K562 (cell line): ENCODE measurements around the gene ECSCR. TPM values are rescaled to one million over a fixed set of nuclear protein-coding genes. Genes with fewer than 3 reads are reported as not detected.

ENCODE experiments used
- ATAC-seq: fragments of 200-7000 bp; cut with Tn5 transposase; 3 replicates; pipeline ENCODE4 v1.9.1; 2020; ENCODE audit warnings: moderate library complexity
- BruUV-seq: library from RNA; stranded (reverse); fragments of 400-500 nt; replicated peaks from 2 replicates; lab custom pipeline; 2021; lab: Mats Ljungman, UMichigan
- CTCF ChIA-PET: fragments of 300-600 bp; formaldehyde crosslinking; extraction: SDS; loops from one replicate; lab custom pipeline; 2021; ENCODE audit warnings: low intra/inter-chr PET ratio; lab: Yijun Ruan, JAX
- POLR2A ChIA-PET: fragments of 300-600, 350-650 bp; sonication (Branson Sonifier 250); formaldehyde crosslinking; extraction: SDS; loops from one replicate; lab custom pipeline; 2021; ENCODE audit warnings: antibody characterized with exemption, inconsistent platforms; lab: Yijun Ruan, JAX
- DNase-seq, 4 experiments: peaks; one replicate each; pipeline versions ENCODE4 v3.0.0 to v3.0.0-alpha.2; 2011 to 2018; ENCODE audit warnings: low spot score in 3 of 4, mixed read lengths in 3 of 4; ENCODE audit errors: extremely low read depth in 1 of 4
- FAIRE-seq: peaks from 2 replicates; lab custom pipeline; 2011; peaks lifted over from hg19 to GRCh38; lab: Jason Lieb, UNC
- H2AFZ ChIP-seq: 2 replicates; pipeline ENCODE4 v1.6.0; 2011; ENCODE audit warnings: low read depth, low read length, control low read depth, inconsistent platforms
- H3K27ac ChIP-seq: fragments of 200-600 bp; 3 replicates; pipeline ENCODE4 v1.8.0; 2011; ENCODE audit warnings: low read depth, mild to moderate bottlenecking, control low read depth, inconsistent platforms, low read length, moderate library complexity, mixed read lengths; ENCODE audit errors: extremely low read depth
- H3K27me3 ChIP-seq, 2 experiments: fragments of 300-600 bp in 1 of 2; 2 replicates in 1 of 2; 3 replicates in 1 of 2; pipeline versions ENCODE4 v1.6.0 to v1.8.0; 2011; ENCODE audit warnings: inconsistent platforms in 2 of 2, low read length in 2 of 2, mild to moderate bottlenecking in 1 of 2, mixed read lengths in 1 of 2, moderate library complexity in 1 of 2; ENCODE audit not compliant: control insufficient read depth in 2 of 2, insufficient read depth in 2 of 2
- H3K36me3 ChIP-seq: fragments of 300-600 bp; 3 replicates; pipeline ENCODE4 v1.8.0; 2011; ENCODE audit warnings: mild to moderate bottlenecking, low read length, inconsistent platforms; ENCODE audit not compliant: control insufficient read depth, insufficient read depth
- H3K4me1 ChIP-seq, 2 experiments: fragments of 200-600 bp in 1 of 2; replicated peaks in 1 of 2; 2 replicates in 1 of 2; 3 replicates in 1 of 2; pipeline versions ENCODE4 v1.5.1 to v1.8.0; 2011; ENCODE audit warnings: inconsistent platforms in 2 of 2, low read length in 2 of 2, mild to moderate bottlenecking in 1 of 2, mixed read lengths in 1 of 2, moderate library complexity in 1 of 2; ENCODE audit not compliant: control insufficient read depth in 2 of 2, insufficient read depth in 2 of 2
- H3K4me2 ChIP-seq: 2 replicates; pipeline ENCODE4 v1.6.1; 2011; ENCODE audit warnings: low read length, control low read depth, inconsistent platforms, mixed read lengths; ENCODE audit not compliant: insufficient read depth
- H3K4me3 ChIP-seq: fragments of 200-600 bp; sonication (generic), shearing (Covaris generic); 2 replicates; pipeline ENCODE4 v1.5.1; 2016; ENCODE audit warnings: control low read depth, inconsistent platforms
- H3K79me2 ChIP-seq: fragments of 200-600 bp; 3 replicates; pipeline ENCODE4 v1.8.0; 2011; ENCODE audit warnings: low read length, inconsistent platforms; ENCODE audit not compliant: control insufficient read depth, insufficient read depth
- H3K9ac ChIP-seq, 2 experiments: 2 replicates each; pipeline versions ENCODE4 v1.6.0 to v1.6.1; 2011; ENCODE audit warnings: low read depth in 2 of 2, low read length in 2 of 2, control low read depth in 1 of 2, inconsistent platforms in 1 of 2, mild to moderate bottlenecking in 1 of 2, mixed read lengths in 1 of 2; ENCODE audit not compliant: insufficient read depth in 1 of 2
- H3K9me1 ChIP-seq: one replicate; pipeline ENCODE4 v1.6.0; 2011; ENCODE audit warnings: inconsistent platforms, mild to moderate bottlenecking, low read length, moderate library complexity; ENCODE audit not compliant: control insufficient read depth, insufficient read depth
- H3K9me3 ChIP-seq: replicated peaks from 2 replicates; pipeline ENCODE4 v1.5.1; 2011; ENCODE audit warnings: low read depth, low read length, inconsistent platforms; ENCODE audit not compliant: control insufficient read depth, insufficient read depth
- H4K20me1 ChIP-seq: replicated peaks from 2 replicates; pipeline ENCODE4 v1.6.1; 2011; ENCODE audit warnings: low read length, inconsistent platforms, mixed read lengths; ENCODE audit not compliant: control insufficient read depth, insufficient read depth
- CBFA2T2 ChIP-seq: fragments of 450-650 bp; conservative IDR thresholded peaks from 2 replicates; pipeline ENCODE4 v1.6.1; 2017; ENCODE audit warnings: mild to moderate bottlenecking
- CBFA2T3 ChIP-seq: fragments of 450-650 bp; IDR thresholded peaks from 2 replicates; pipeline ENCODE4 v1.6.1; 2017
- CTBP1 ChIP-seq: fragments of 450-650 bp; IDR thresholded peaks from 2 replicates; pipeline ENCODE4 v1.6.1; 2016; ENCODE audit warnings: borderline replicate concordance
- ESRRA ChIP-seq: fragments of 450-650 bp; IDR thresholded peaks from 2 replicates; pipeline ENCODE4 v1.6.1; 2014; ENCODE audit warnings: low read depth, mild to moderate bottlenecking, moderate library complexity, borderline replicate concordance
- ESRRB ChIP-seq: fragments of 250-450 bp; sonication (Bioruptor Pico); IDR thresholded peaks from 2 replicates; pipeline ENCODE4 v1.5.0; 2020; ENCODE audit warnings: mild to moderate bottlenecking, moderate library complexity, borderline replicate concordance
- FOXA3 ChIP-seq, 2 experiments: fragments of 450-650 bp in 1 of 2; sonication (generic) in 1 of 2; formaldehyde crosslinking; IDR thresholded peaks in 1 of 2; conservative IDR thresholded peaks in 1 of 2; 2 replicates each; pipeline versions ENCODE4 v1.4.0 to v1.8.0; 2020 to 2022; ENCODE audit warnings: mild to moderate bottlenecking in 2 of 2, missing genetic modification reagents in 1 of 2
- MAX ChIP-seq: sonication (generic); formaldehyde crosslinking; IDR thresholded peaks from 2 replicates; pipeline ENCODE4 v1.9.0; 2022; ENCODE audit warnings: mild to moderate bottlenecking, missing genetic modification reagents
- RCOR1 ChIP-seq, 2 experiments: IDR thresholded peaks; 2 replicates each; pipeline ENCODE4 v1.6.1; 2012; ENCODE audit warnings: low read depth in 2 of 2, low read length in 2 of 2, borderline replicate concordance in 1 of 2, improper control_type of control experiment in 1 of 2
- RFX7 ChIP-seq: fragments of 250-450 bp; sonication (Bioruptor Pico); IDR thresholded peaks from 2 replicates; pipeline ENCODE4 v1.5.1; 2021; ENCODE audit warnings: mild to moderate bottlenecking
- RUNX1 ChIP-seq: sonication (generic); IDR thresholded peaks from 2 replicates; pipeline ENCODE4 v1.6.1; 2016; ENCODE audit warnings: antibody characterized with exemption, low read depth
- SIN3A ChIP-seq, 2 experiments: fragments of 150-350 bp in 1 of 2; IDR thresholded peaks; 2 replicates each; pipeline ENCODE4 v1.6.1; 2011 to 2016; ENCODE audit warnings: borderline replicate concordance in 2 of 2, low read depth in 2 of 2, low read length in 2 of 2, mild to moderate bottlenecking in 2 of 2, moderate library complexity in 2 of 2; ENCODE audit not compliant: control insufficient read depth in 1 of 2
- SIX5 ChIP-seq, 2 experiments: IDR thresholded peaks; 2 replicates each; pipeline ENCODE4 v1.6.1; 2011; ENCODE audit warnings: low read length in 2 of 2, borderline replicate concordance in 1 of 2, low read depth in 1 of 2, mild to moderate bottlenecking in 1 of 2, moderate library complexity in 1 of 2; ENCODE audit not compliant: insufficient read depth in 1 of 2
- VEZF1 ChIP-seq: fragments of 200-800 bp; sonication (Bioruptor generic); IDR thresholded peaks from 2 replicates; pipeline ENCODE4 v1.6.1; 2017; ENCODE audit warnings: missing genetic modification characterization, missing compliant biosample characterization
- ZBTB7A ChIP-seq: IDR thresholded peaks from 2 replicates; pipeline ENCODE4 v1.6.1; 2011; ENCODE audit warnings: low read depth, mild to moderate bottlenecking, low read length, moderate library complexity, borderline replicate concordance; ENCODE audit not compliant: control insufficient read depth
- ZNF277 ChIP-seq: fragments of 250-450 bp; sonication (Bioruptor Pico); IDR thresholded peaks from 2 replicates; pipeline ENCODE4 v1.8.0; 2022; ENCODE audit warnings: inconsistent platforms, mild to moderate bottlenecking, moderate library complexity, borderline replicate concordance
- ZNF512 ChIP-seq: IDR thresholded peaks from 2 replicates; pipeline ENCODE4 v1.6.1; 2016; ENCODE audit warnings: missing genetic modification characterization, missing compliant biosample characterization
- ZNF79 ChIP-seq: fragments of 250-450 bp; sonication (Bioruptor Pico); IDR thresholded peaks from 2 replicates; pipeline ENCODE4 v1.4.0; 2020; ENCODE audit warnings: low read depth, mild to moderate bottlenecking, moderate library complexity
- WGBS: fragments of 100-300 bp; shearing (Covaris generic); methylation state at CpG from one replicate; pipeline ENCODE4 v1.1.6; 2016; ENCODE audit warnings: low coverage, mixed read lengths; ENCODE audit not compliant: insufficient coverage; ENCODE audit errors: missing lambda C conversion rate; 5-methylcytosine and 5-hydroxymethylcytosine counted together
- in situ Hi-C: fragments of 300-500 bp; cut with MboI; formaldehyde crosslinking; loops from 4 replicates; pipeline ENCODE4 v1.15.0; 2018; ENCODE audit warnings: inconsistent platforms, mixed read lengths
- intact Hi-C: fragments of 100-400 bp; cut with micrococcal nuclease; formaldehyde crosslinking; loops from 2 replicates; pipeline ENCODE4 v1.14.2; 2022
- polyA plus RNA-seq, 8 experiments: library from polyadenylated mRNA; depleted of rRNA in 4 of 8; stranded (reverse) in 5 of 8; unstranded in 3 of 8; fragments of >200 nt; fragmentation: Nextera tagmentation in 2 of 8; fragmentation: Illumina TruSeq in 1 of 8; extraction: Ambion mirVana in 2 of 8; extraction: Trizol in 1 of 8; gene quantifications; 2 replicates each; pipeline versions ENCODE4 v1.2.1 to v1.2.3, GENCODE V29; 2011 to 2014; ENCODE audit warnings: inconsistent platforms in 1 of 8, missing spikeins in 1 of 8
- total RNA-seq, 7 experiments: library from RNA; depleted of rRNA in 6 of 7; stranded (reverse); fragments of >200 nt in 6 of 7; fragmentation: Illumina TruSeq in 2 of 7; extraction: Trizol in 2 of 7; gene quantifications; 2 replicates each; pipeline versions ENCODE4 v1.2.1 to v1.2.3, GENCODE V29; 2011 to 2021; ENCODE audit warnings: low replicate concordance in 1 of 7

The ECSCR gene
- total and polyA plus RNA-seq, 9 of the 15 experiments (the other 6 are each of a cell fraction or from before 2014, with no cell fraction given) = 0.10 to 0.25 (median 0.13) TPM; not detected in 6

- no peaks in the 10 kb centered on the region for H3K9me1 ChIP-seq
- H3K36me3 ChIP-seq = peaks cover 35% of the 10 kb centered on the region; the same call in 2 of the 3 replicates
- H4K20me1 ChIP-seq = no peaks in the 10 kb centered on the region
- peak overlapping the region; percentile 98 for H3K27ac ChIP-seq
- intact Hi-C loops = no loop called here
- in situ Hi-C loops = no loop called here
- peak overlapping the region; percentile 58 for H3K4me3 ChIP-seq
- ATAC-seq (peak; percentile 48), FAIRE-seq (no peak), DNase-seq (peak; percentile 34 to 71 (median 52))
- ChIA-PET POLR2A (interaction anchor here (0.6 to 2.4 kb wide), 7 partner anchors 10 to 731 kb away, joined by 3 to 23 read pairs (median 4); partner anchors contain the start of gene SMIM33), CTCF (no interaction called here)
- peaks cover 54 to 62% of the 10 kb centered on the region in 2 experiments for H3K4me1 ChIP-seq
- WGBS = 7% methylated on average over 12 of the region's 12 CpGs
- H3K27me3 ChIP-seq = no peaks in the 10 kb centered on the region
- no peaks in the 10 kb centered on the region for H3K9me3 ChIP-seq
- H3K4me2 ChIP-seq = peak overlapping the region; percentile 91
- no TSS peak for BruUV-seq
- peak overlapping the region; percentile 99 for H2AFZ ChIP-seq
- peak overlapping the region; percentile 80 to 91 for H3K9ac ChIP-seq
- H3K79me2 ChIP-seq = peaks cover 43% of the 10 kb centered on the region
- TF ChIP-seq RUNX1 (no peak), ZNF79 (CRISPR knock-in tag) (no peak), MAX (CRISPR knock-in tag) (0 out of 2 replicates have a peak, but pooled peaks have one; percentile 12), VEZF1 (peak; percentile 62; the same call in 1 of the 2 replicates), SIX5 (IDR thresholded peaks at IDR 0.05; ENCODE audit: borderline replicate concordance in 1 of 2, insufficient read depth in 1 of 2, low read depth in 1 of 2, low read length in 2 of 2) (no peak), CBFA2T2 (no peak), FOXA3 (CRISPR knock-in tag; conservative IDR thresholded peaks at IDR 0.05 in 1 of 2, IDR thresholded peaks at IDR 0.05 in 1 of 2) (0 out of 4 replicates have a peak, but pooled peaks of 1 of the 2 experiments have one; percentile 50), SIN3A (IDR thresholded peaks at IDR 0.05; ENCODE audit: borderline replicate concordance in 2 of 2, control insufficient read depth in 1 of 2, low read depth in 2 of 2, low read length in 2 of 2) (no peak), ESRRA (no peak), ZNF277 (CRISPR knock-in tag) (no peak), RFX7 (no peak), CTBP1 (peak; percentile 72; the same call in 1 of the 2 replicates), CBFA2T3 (no peak), ZBTB7A (no peak), ZNF512 (tag) (no peak), RCOR1 (IDR thresholded peaks at IDR 0.05; ENCODE audit: borderline replicate concordance in 1 of 2, low read depth in 2 of 2, low read length in 2 of 2) (0 out of 4 replicates have a peak, but pooled peaks of 1 of the 2 experiments have one; percentile 32), ESRRB (CRISPR knock-in tag) (no peak)
These were observed 18.6 kb upstream of the ECSCR start for GRCh38 chr5:139481122-139481533.
